HUES64 (cell line): ENCODE results near the gene SMAD7.

ENCODE experiments used
- H3K27ac ChIP-seq: 2 replicates; pipeline ENCODE4 v1.7.0; 2013; ENCODE audit warnings: low read depth, low read length, inconsistent platforms
- H3K27me3 ChIP-seq: 2 replicates; pipeline ENCODE4 v1.6.1; 2013; ENCODE audit warnings: mild to moderate bottlenecking, low read length; ENCODE audit not compliant: insufficient read depth
- H3K36me3 ChIP-seq: 2 replicates; pipeline ENCODE4 v1.6.1; 2013; ENCODE audit warnings: mild to moderate bottlenecking, low read length; ENCODE audit not compliant: insufficient read depth
- H3K4me1 ChIP-seq: 2 replicates; pipeline ENCODE4 v1.6.1; 2013; ENCODE audit warnings: mild to moderate bottlenecking, low read length, moderate library complexity; ENCODE audit not compliant: insufficient read depth
- H3K4me3 ChIP-seq: 2 replicates; pipeline ENCODE4 v1.5.1; 2013; ENCODE audit warnings: mild to moderate bottlenecking, low read length, moderate library complexity
- H3K9ac ChIP-seq: 2 replicates; pipeline ENCODE4 v1.6.1; 2013; ENCODE audit warnings: mild to moderate bottlenecking, low read depth, low read length
- H3K9me3 ChIP-seq: 2 replicates; pipeline ENCODE4 v1.6.1; 2013; ENCODE audit warnings: low read depth, low read length; ENCODE audit not compliant: insufficient read depth
- WGBS: fragments of 150-250, 120-280 bp; methylation state at CpG from one replicate; pipeline ENCODE4 v1.1.7; 2013; ENCODE audit warnings: missing lambda C conversion rate; 5-methylcytosine and 5-hydroxymethylcytosine counted together

The SMAD7 gene

GRCh38 chr18:48968412-48969215, 17.8 kb upstream of the SMAD7 start:
- WGBS, result 23% methylated on average over 10 of the region's 11 CpGs
- Histone ChIP-seq H3K4me1 (peaks cover 19% of the 10 kb centered on the region), H3K9ac (no peak overlapping the region), H3K9me3 (no peaks in the 10 kb centered on the region), H3K36me3 (no peaks in the 10 kb centered on the region), H3K27me3 (peaks cover 1% of the 10 kb centered on the region; the same call in 1 of the 2 replicates), H3K4me3 (0 out of 2 replicates have a peak overlapping the region, but pooled peaks have one; percentile 11), H3K27ac (peak overlapping the region; percentile 59; the same call in 1 of the 2 replicates)

- H3K4me1 ChIP-seq, result peaks cover 27% of the 10 kb centered on the region
- no peak overlapping the region for H3K27ac ChIP-seq
- H3K9ac ChIP-seq, result no peak overlapping the region
- 97% methylated on average over 2 of the region's 2 CpGs for WGBS
- H3K36me3 ChIP-seq, result no peaks in the 10 kb centered on the region
- H3K9me3 ChIP-seq, result no peaks in the 10 kb centered on the region
- no peak overlapping the region for H3K4me3 ChIP-seq
- no peaks in the 10 kb centered on the region; the same call in 1 of the 2 replicates for H3K27me3 ChIP-seq
These were observed 16.8 kb upstream of the SMAD7 start for GRCh38 chr18:48967545-48967944.

GRCh38 chr18:48966523-48966922, 15.8 kb upstream of the SMAD7 start:
- peaks cover 31% of the 10 kb centered on the region for H3K4me1 ChIP-seq
- H3K36me3 ChIP-seq, result no peaks in the 10 kb centered on the region
- no peak overlapping the region for H3K9ac ChIP-seq
- H3K27me3 ChIP-seq, result no peaks in the 10 kb centered on the region; the same call in 1 of the 2 replicates
- H3K27ac ChIP-seq, result no peak overlapping the region
- H3K4me3 ChIP-seq, result no peak overlapping the region
- no peaks in the 10 kb centered on the region for H3K9me3 ChIP-seq
- no CpG with 5 or more reads among the region's 1 CpG for WGBS

GRCh38 chr18:48963586-48964470, 13.1 kb upstream of the SMAD7 start:
- Histone ChIP-seq H3K9me3 (no peaks in the 10 kb centered on the region), H3K4me1 (peaks cover 46% of the 10 kb centered on the region), H3K4me3 (no peak overlapping the region), H3K27ac (no peak overlapping the region), H3K36me3 (no peaks in the 10 kb centered on the region), H3K27me3 (peaks cover 4% of the 10 kb centered on the region; the same call in 1 of the 2 replicates), H3K9ac (no peak overlapping the region)
- WGBS, result 87% methylated on average over 10 of the region's 10 CpGs

- H3K36me3 ChIP-seq, result no peaks in the 10 kb centered on the region
- H3K27me3 ChIP-seq, result peaks cover 7% of the 10 kb centered on the region; the same call in 1 of the 2 replicates
- H3K4me3 ChIP-seq, result no peak overlapping the region
- 64% methylated on average over 2 of the region's 3 CpGs for WGBS
- H3K9me3 ChIP-seq, result no peaks in the 10 kb centered on the region
- no peak overlapping the region for H3K9ac ChIP-seq
- H3K27ac ChIP-seq, result no peak overlapping the region
- H3K4me1 ChIP-seq, result peaks cover 42% of the 10 kb centered on the region
These were observed 12.3 kb upstream of the SMAD7 start for GRCh38 chr18:48962994-48963561.

GRCh38 chr18:48962252-48962993, 11.7 kb upstream of the SMAD7 start:
- Histone ChIP-seq H3K9ac (no peak overlapping the region), H3K4me1 (peaks cover 38% of the 10 kb centered on the region), H3K27ac (no peak overlapping the region), H3K4me3 (no peak overlapping the region), H3K9me3 (no peaks in the 10 kb centered on the region), H3K36me3 (no peaks in the 10 kb centered on the region), H3K27me3 (peaks cover 7% of the 10 kb centered on the region; the same call in 1 of the 2 replicates)
- 68% methylated on average over 13 of the region's 13 CpGs for WGBS

- 84% methylated on average over 12 of the region's 12 CpGs for WGBS
- Histone ChIP-seq H3K27me3 (peaks cover 11% of the 10 kb centered on the region; the same call in 1 of the 2 replicates), H3K4me3 (no peak overlapping the region), H3K4me1 (peaks cover 38% of the 10 kb centered on the region), H3K36me3 (no peaks in the 10 kb centered on the region), H3K9me3 (no peaks in the 10 kb centered on the region), H3K9ac (no peak overlapping the region), H3K27ac (no peak overlapping the region)
These were observed 10.8 kb upstream of the SMAD7 start for GRCh38 chr18:48961547-48961946.

GRCh38 chr18:48959921-48960920, 9.5 kb upstream of the SMAD7 start:
- H3K4me3 ChIP-seq, result peak overlapping the region; percentile 7; the same call in 1 of the 2 replicates
- peaks cover 51% of the 10 kb centered on the region for H3K4me1 ChIP-seq
- H3K27ac ChIP-seq, result peak overlapping the region; percentile 65
- H3K36me3 ChIP-seq, result no peaks in the 10 kb centered on the region
- H3K9ac ChIP-seq, result peak overlapping the region; percentile 54; the same call in 1 of the 2 replicates
- no peaks in the 10 kb centered on the region for H3K9me3 ChIP-seq
- peaks cover 11% of the 10 kb centered on the region; the same call in 1 of the 2 replicates for H3K27me3 ChIP-seq
- 6% methylated on average over 16 of the region's 17 CpGs for WGBS

- WGBS, result 7% methylated on average over 7 of the region's 7 CpGs
These were observed 8.8 kb upstream of the SMAD7 start for GRCh38 chr18:48959551-48959920.

More at GRCh38 chr18:48959551-48959920, 8.8 kb upstream of the SMAD7 start:
- Histone ChIP-seq H3K9ac (peak overlapping the region; percentile 32), H3K9me3 (no peaks in the 10 kb centered on the region), H3K4me1 (peaks cover 55% of the 10 kb centered on the region), H3K27me3 (peaks cover 15% of the 10 kb centered on the region; the same call in 1 of the 2 replicates), H3K27ac (peak overlapping the region; percentile 85), H3K4me3 (no peak overlapping the region), H3K36me3 (no peaks in the 10 kb centered on the region)
